Measurements from ENCODE around the gene GALNT11. TPM values are rescaled to one million over a fixed set of nuclear protein-coding genes. Genes with fewer than 3 reads are reported as not detected.

GALNT11 gene
- total RNA-seq, 2 donors from 2014 or later: 16.9 to 18.0 TPM

DNA sequence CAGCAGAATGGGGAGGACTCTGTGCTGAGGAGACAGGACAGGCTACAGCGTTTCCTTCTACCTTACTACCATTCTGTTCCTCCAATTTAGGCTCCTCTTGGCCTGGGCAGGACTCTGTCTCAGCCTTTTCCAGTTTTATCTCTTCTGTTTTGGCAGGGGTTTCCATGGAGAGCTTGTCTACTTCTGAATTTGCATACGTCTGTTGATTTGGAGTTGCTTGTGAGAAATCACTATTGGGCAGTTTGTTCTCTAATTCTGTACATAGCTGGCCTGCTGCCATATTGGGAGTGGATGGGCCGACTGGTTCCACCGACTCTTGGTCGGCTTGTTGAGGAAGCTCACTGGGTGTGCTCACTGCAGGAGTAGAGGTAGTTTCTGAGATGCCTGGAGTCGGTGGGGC lies 136.8 kb downstream of the GALNT11 start:
- Mint-ChIP-seq H3K36me3 (ENCODE audit: insufficient read depth in 2 of 2) (peaks cover 10 to 25% of the 10 kb centered on the region in 2 donors), H3K4me1 (ENCODE audit: low read depth) (peaks cover 10% of the 10 kb centered on the region), H3K9me3 (no peaks in the 10 kb centered on the region), H3K27me3 (ENCODE audit: low read depth) (no peaks in the 10 kb centered on the region), H3K27ac (no peak overlapping the region), H3K4me3 (no peak overlapping the region)
- DNase-seq (no peak), ATAC-seq (replicated peaks in 1 of 2) (no peak)

Other genes with a start within 250 kb of the GALNT11 start
- 10 to 100 TPM; 23.2 to 28.4 TPM for gene PRKAG2, start 148.6 kb upstream of the GALNT11 start, total RNA-seq
- not detected for gene GALNTL5, start 69.2 kb upstream of the GALNT11 start, total RNA-seq

Data from activated T-cell treated with anti-CD3 and anti-CD28 coated beads, Interleukin-2, amount 50 U/mL, for 72 hours (primary cell).